Tibial nerve (tissue), 3 donors: ENCODE data around the gene TKT.

Experiments used
- CTCF ChIP-seq, 5 experiments: fragments of 200-600 bp in 3 of 5; fragments of 450-650 bp in 2 of 5; sonication (generic) in 3 of 5; IDR thresholded peaks; one replicate each; pipeline ENCODE4 v1.5.1; 2016 to 2019; ENCODE audit warnings: antibody characterized with exemption in 5 of 5, mild to moderate bottlenecking in 3 of 5, moderate library complexity in 2 of 5
- POLR2A ChIP-seq, 2 donors: fragments of 450-650 bp; IDR thresholded peaks; one replicate each; pipeline ENCODE4 v1.6.1; 2017; ENCODE audit warnings: antibody characterized with exemption in 2 of 2, mild to moderate bottlenecking in 2 of 2, moderate library complexity in 2 of 2

- no peak for TF ChIP-seq CTCF (IDR thresholded peaks at IDR 0.05)
- TF ChIP-seq POLR2A (IDR thresholded peaks at IDR 0.05), result no peak
Measured at GRCh38 chr3:53303957-53304356, 48.1 kb upstream of the TKT start.
